Activated naive CD4-positive, alpha-beta T cell treated with anti-CD3 and anti-CD28 coated beads, Interleukin-2, amount 50 U/mL, for 16 hours (primary cell): ENCODE data around the gene OTUD1.
"Not testable (repeated sequence)": the region's sequence is repeated elsewhere in the genome, so short reads cannot be mapped to it uniquely, and the experiment has no call there.

Experiments used
- DNase-seq: peaks from one replicate; pipeline ENCODE4 v3.0.0-alpha.2; 2020

OTUD1 gene

GRCh38 chr10:23438547-23439451 lies at the start of gene OTUD1:
OTUD1 (plus strand) TSS chr10:23439075; CDS start chr10:23439458, 383 bp downstream.
- DNase-seq = peak; percentile 94

GRCh38 chr10:23390408-23390807 lies 48.5 kb upstream of the OTUD1 start:
- DNase-seq = not testable (repeated sequence)

GRCh38 chr10:23390809-23391208 lies 48.1 kb upstream of the OTUD1 start:
- DNase-seq = no peak

- DNase-seq = peak; percentile 17
Measured at GRCh38 chr10:23391821-23392220, 47.1 kb upstream of the OTUD1 start.

GRCh38 chr10:23395017-23395416 lies 43.9 kb upstream of the OTUD1 start:
- no peak for DNase-seq

- DNase-seq = no peak
Measured at GRCh38 chr10:23396695-23397094, 42.2 kb upstream of the OTUD1 start.

- no peak for DNase-seq
Measured at GRCh38 chr10:23399701-23400144, 39.2 kb upstream of the OTUD1 start.

GRCh38 chr10:23402856-23403255 lies 36.0 kb upstream of the OTUD1 start:
- DNase-seq = no peak

GRCh38 chr10:23403278-23403677 lies 35.6 kb upstream of the OTUD1 start:
- DNase-seq = no peak

GRCh38 chr10:23403719-23404118 lies 35.2 kb upstream of the OTUD1 start:
- DNase-seq = no peak

GRCh38 chr10:23404461-23404980 lies 34.4 kb upstream of the OTUD1 start:
- no peak for DNase-seq

GRCh38 chr10:23405540-23405939 lies 33.3 kb upstream of the OTUD1 start:
- no peak for DNase-seq

- DNase-seq = no peak
Measured at GRCh38 chr10:23406409-23406808, 32.5 kb upstream of the OTUD1 start.

- no peak for DNase-seq
Measured at GRCh38 chr10:23408330-23408976, 30.4 kb upstream of the OTUD1 start.

- DNase-seq = no peak
Measured at GRCh38 chr10:23412223-23412622, 26.7 kb upstream of the OTUD1 start.

- DNase-seq = no peak
Measured at GRCh38 chr10:23413629-23414089, 25.2 kb upstream of the OTUD1 start.

- no peak for DNase-seq
Measured at GRCh38 chr10:23414658-23415057, 24.2 kb upstream of the OTUD1 start.

GRCh38 chr10:23417254-23417653 lies 21.6 kb upstream of the OTUD1 start:
- no peak for DNase-seq

- DNase-seq = no peak
Measured at GRCh38 chr10:23418051-23418681, 20.7 kb upstream of the OTUD1 start.

- DNase-seq = no peak
Measured at GRCh38 chr10:23419201-23419600, 19.7 kb upstream of the OTUD1 start.

GRCh38 chr10:23419655-23420329 lies 19.1 kb upstream of the OTUD1 start:
- no peak for DNase-seq

- no peak for DNase-seq
Measured at GRCh38 chr10:23421397-23421796, 17.5 kb upstream of the OTUD1 start.

- no peak for DNase-seq
Measured at GRCh38 chr10:23422003-23422411, 16.9 kb upstream of the OTUD1 start.
